SK-N-SH (cell line): ENCODE results near the gene FLYWCH1.

Source experiments
- ELF1 ChIP-seq: IDR thresholded peaks from 2 replicates; pipeline ENCODE4 v1.4.0; 2012
- FOXJ3 ChIP-seq: sonication (generic); formaldehyde crosslinking; IDR thresholded peaks from 2 replicates; pipeline ENCODE4 v1.5.1; 2020; ENCODE audit warnings: mild to moderate bottlenecking, missing genetic modification reagents
- POLR2AphosphoS5 ChIP-seq: IDR thresholded peaks from 2 replicates; pipeline ENCODE4 v1.6.1; 2012; ENCODE audit warnings: low read depth, low read length
- SMC3 ChIP-seq: IDR thresholded peaks from 2 replicates; pipeline ENCODE4 v1.6.1; 2012; ENCODE audit warnings: low read depth, low read length, improper control_type of control experiment
- TF ChIP-seq, protein P1 (sequence below): fragments of 200-600 bp; sonication (generic); IDR thresholded peaks from 2 replicates; pipeline ENCODE4 v1.6.1; 2017; ENCODE audit warnings: antibody characterized with exemption, mild to moderate bottlenecking, moderate library complexity
- TF ChIP-seq, protein P2 (sequence below): IDR thresholded peaks from 2 replicates; pipeline ENCODE4 v1.6.1; 2012; ENCODE audit warnings: mild to moderate bottlenecking, low read depth, low read length, moderate library complexity
- TF ChIP-seq, protein P3 (sequence below): IDR thresholded peaks from 2 replicates; pipeline ENCODE4 v1.4.0; 2012; ENCODE audit warnings: low read depth
- TF ChIP-seq, protein P4 (sequence below): fragments of 150-350 bp; IDR thresholded peaks from 2 replicates; pipeline ENCODE4 v1.6.1; 2017; ENCODE audit warnings: antibody characterized with exemption, low read length, low read depth, borderline replicate concordance

DNA sequence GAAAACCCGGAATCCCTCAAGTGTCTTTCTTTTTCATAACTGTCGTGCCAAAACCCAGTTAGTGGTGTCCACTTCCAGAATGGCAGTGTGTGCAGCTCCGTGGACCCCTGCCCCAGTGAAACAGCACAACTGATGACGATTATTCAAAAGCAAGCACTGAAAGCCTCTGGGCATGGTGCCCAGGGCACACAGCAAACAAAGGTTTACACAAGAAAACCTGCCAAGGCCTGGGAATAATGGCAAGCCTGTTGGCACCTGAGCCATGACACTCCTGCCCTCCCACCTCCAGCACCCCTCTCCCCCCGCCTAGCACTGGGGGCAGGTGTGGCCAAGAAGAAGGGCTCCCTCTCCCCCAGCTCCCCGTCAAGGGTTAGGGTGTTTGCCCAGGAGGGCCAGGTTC is 65.7 kb downstream of the FLYWCH1 start:
- TF ChIP-seq, protein P1, sequence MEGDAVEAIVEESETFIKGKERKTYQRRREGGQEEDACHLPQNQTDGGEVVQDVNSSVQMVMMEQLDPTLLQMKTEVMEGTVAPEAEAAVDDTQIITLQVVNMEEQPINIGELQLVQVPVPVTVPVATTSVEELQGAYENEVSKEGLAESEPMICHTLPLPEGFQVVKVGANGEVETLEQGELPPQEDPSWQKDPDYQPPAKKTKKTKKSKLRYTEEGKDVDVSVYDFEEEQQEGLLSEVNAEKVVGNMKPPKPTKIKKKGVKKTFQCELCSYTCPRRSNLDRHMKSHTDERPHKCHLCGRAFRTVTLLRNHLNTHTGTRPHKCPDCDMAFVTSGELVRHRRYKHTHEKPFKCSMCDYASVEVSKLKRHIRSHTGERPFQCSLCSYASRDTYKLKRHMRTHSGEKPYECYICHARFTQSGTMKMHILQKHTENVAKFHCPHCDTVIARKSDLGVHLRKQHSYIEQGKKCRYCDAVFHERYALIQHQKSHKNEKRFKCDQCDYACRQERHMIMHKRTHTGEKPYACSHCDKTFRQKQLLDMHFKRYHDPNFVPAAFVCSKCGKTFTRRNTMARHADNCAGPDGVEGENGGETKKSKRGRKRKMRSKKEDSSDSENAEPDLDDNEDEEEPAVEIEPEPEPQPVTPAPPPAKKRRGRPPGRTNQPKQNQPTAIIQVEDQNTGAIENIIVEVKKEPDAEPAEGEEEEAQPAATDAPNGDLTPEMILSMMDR, result no peak
- TF ChIP-seq, protein P2, sequence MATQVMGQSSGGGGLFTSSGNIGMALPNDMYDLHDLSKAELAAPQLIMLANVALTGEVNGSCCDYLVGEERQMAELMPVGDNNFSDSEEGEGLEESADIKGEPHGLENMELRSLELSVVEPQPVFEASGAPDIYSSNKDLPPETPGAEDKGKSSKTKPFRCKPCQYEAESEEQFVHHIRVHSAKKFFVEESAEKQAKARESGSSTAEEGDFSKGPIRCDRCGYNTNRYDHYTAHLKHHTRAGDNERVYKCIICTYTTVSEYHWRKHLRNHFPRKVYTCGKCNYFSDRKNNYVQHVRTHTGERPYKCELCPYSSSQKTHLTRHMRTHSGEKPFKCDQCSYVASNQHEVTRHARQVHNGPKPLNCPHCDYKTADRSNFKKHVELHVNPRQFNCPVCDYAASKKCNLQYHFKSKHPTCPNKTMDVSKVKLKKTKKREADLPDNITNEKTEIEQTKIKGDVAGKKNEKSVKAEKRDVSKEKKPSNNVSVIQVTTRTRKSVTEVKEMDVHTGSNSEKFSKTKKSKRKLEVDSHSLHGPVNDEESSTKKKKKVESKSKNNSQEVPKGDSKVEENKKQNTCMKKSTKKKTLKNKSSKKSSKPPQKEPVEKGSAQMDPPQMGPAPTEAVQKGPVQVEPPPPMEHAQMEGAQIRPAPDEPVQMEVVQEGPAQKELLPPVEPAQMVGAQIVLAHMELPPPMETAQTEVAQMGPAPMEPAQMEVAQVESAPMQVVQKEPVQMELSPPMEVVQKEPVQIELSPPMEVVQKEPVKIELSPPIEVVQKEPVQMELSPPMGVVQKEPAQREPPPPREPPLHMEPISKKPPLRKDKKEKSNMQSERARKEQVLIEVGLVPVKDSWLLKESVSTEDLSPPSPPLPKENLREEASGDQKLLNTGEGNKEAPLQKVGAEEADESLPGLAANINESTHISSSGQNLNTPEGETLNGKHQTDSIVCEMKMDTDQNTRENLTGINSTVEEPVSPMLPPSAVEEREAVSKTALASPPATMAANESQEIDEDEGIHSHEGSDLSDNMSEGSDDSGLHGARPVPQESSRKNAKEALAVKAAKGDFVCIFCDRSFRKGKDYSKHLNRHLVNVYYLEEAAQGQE, result no peak
- TF ChIP-seq ELF1 (no peak), SMC3 (no peak), FOXJ3 (CRISPR knock-in tag) (no peak), POLR2AphosphoS5 (no peak)
- TF ChIP-seq, protein P3, sequence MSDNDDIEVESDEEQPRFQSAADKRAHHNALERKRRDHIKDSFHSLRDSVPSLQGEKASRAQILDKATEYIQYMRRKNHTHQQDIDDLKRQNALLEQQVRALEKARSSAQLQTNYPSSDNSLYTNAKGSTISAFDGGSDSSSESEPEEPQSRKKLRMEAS, result no peak
- TF ChIP-seq, protein P4, sequence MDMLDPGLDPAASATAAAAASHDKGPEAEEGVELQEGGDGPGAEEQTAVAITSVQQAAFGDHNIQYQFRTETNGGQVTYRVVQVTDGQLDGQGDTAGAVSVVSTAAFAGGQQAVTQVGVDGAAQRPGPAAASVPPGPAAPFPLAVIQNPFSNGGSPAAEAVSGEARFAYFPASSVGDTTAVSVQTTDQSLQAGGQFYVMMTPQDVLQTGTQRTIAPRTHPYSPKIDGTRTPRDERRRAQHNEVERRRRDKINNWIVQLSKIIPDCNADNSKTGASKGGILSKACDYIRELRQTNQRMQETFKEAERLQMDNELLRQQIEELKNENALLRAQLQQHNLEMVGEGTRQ, result no peak
